Activated CD4-positive, alpha-beta T cell treated with anti-CD3 and anti-CD28 coated beads, Interleukin-10, Interleukin-2, amounts not matched to agents 100 ng/mL and 50 ng/mL, durations not matched to agents 16 hours and 8 hours (primary cell): ENCODE measurements around the gene IL1RAPL1.

Experiments used
- DNase-seq: peaks from one replicate; pipeline ENCODE4 v3.0.0-alpha.2; 2020

Gene IL1RAPL1

GRCh38 chrX:29834764-29835163 lies 1247.5 kb downstream of the IL1RAPL1 start:
- no peak for DNase-seq

- no peak for DNase-seq
Observed at GRCh38 chrX:29841750-29842149, 1254.5 kb downstream of the IL1RAPL1 start.

GRCh38 chrX:29842552-29842951 lies 1255.3 kb downstream of the IL1RAPL1 start:
- DNase-seq = no peak

- DNase-seq = no peak
Observed at GRCh38 chrX:29851857-29852605, 1264.8 kb downstream of the IL1RAPL1 start.

GRCh38 chrX:29852767-29853166 lies 1265.5 kb downstream of the IL1RAPL1 start:
- DNase-seq = no peak

- no peak for DNase-seq
Observed at GRCh38 chrX:29858714-29859113, 1271.5 kb downstream of the IL1RAPL1 start.

GRCh38 chrX:29862126-29862677 lies 1275.0 kb downstream of the IL1RAPL1 start:
- DNase-seq = no peak

- no peak for DNase-seq
Observed at GRCh38 chrX:29867971-29868370, 1280.7 kb downstream of the IL1RAPL1 start.

GRCh38 chrX:29869837-29870236 lies 1282.6 kb downstream of the IL1RAPL1 start:
- DNase-seq = no peak

- DNase-seq = no peak
Observed at GRCh38 chrX:29870608-29871007, 1283.4 kb downstream of the IL1RAPL1 start.

- DNase-seq = no peak
Observed at GRCh38 chrX:29872831-29873230, 1285.6 kb downstream of the IL1RAPL1 start.

GRCh38 chrX:29876733-29877132 lies 1289.5 kb downstream of the IL1RAPL1 start:
- DNase-seq = no peak

GRCh38 chrX:29880977-29881376 lies 1293.7 kb downstream of the IL1RAPL1 start:
- no peak for DNase-seq

GRCh38 chrX:29890004-29890403 lies 1302.8 kb downstream of the IL1RAPL1 start:
- no peak for DNase-seq

GRCh38 chrX:29890646-29891200 lies 1303.5 kb downstream of the IL1RAPL1 start:
- DNase-seq = no peak

GRCh38 chrX:29902004-29902403 lies 1314.8 kb downstream of the IL1RAPL1 start:
- peak; percentile 4 for DNase-seq

- DNase-seq = no peak
Observed at GRCh38 chrX:29903360-29903759, 1316.1 kb downstream of the IL1RAPL1 start.

- DNase-seq = no peak
Observed at GRCh38 chrX:29911673-29912072, 1324.4 kb downstream of the IL1RAPL1 start.

- no peak for DNase-seq
Observed at GRCh38 chrX:29913647-29914046, 1326.4 kb downstream of the IL1RAPL1 start.

GRCh38 chrX:29922607-29923006 lies 1335.4 kb downstream of the IL1RAPL1 start:
- DNase-seq = no peak

- no peak for DNase-seq
Observed at GRCh38 chrX:29926056-29926455, 1338.8 kb downstream of the IL1RAPL1 start.

GRCh38 chrX:29926659-29927058 lies 1339.4 kb downstream of the IL1RAPL1 start:
- DNase-seq = no peak

- no peak for DNase-seq
Observed at GRCh38 chrX:29935455-29935854, 1348.2 kb downstream of the IL1RAPL1 start.

- DNase-seq = no peak
Observed at GRCh38 chrX:29940750-29941149, 1353.5 kb downstream of the IL1RAPL1 start.

GRCh38 chrX:29941287-29941686 lies 1354.0 kb downstream of the IL1RAPL1 start:
- DNase-seq = no peak
